KMS-11 (cell line): ENCODE data around the gene GABRR2.

ENCODE experiments used
- H2AFZ ChIP-seq: fragments of 200-600 bp; sonication (generic); 2 replicates; pipeline ENCODE4 v1.6.1; 2016; ENCODE audit warnings: antibody characterized with exemption, mixed run types, low read depth
- H3K27ac ChIP-seq: fragments of 200-600 bp; sonication (generic); 2 replicates; pipeline ENCODE4 v1.6.1; 2016; ENCODE audit warnings: mild to moderate bottlenecking, mixed run types
- H3K27me3 ChIP-seq: fragments of 200-600 bp; sonication (generic); 2 replicates; pipeline ENCODE4 v1.6.1; 2017; ENCODE audit warnings: mild to moderate bottlenecking, low read depth, mixed run types, moderate library complexity; ENCODE audit not compliant: insufficient read depth
- H3K36me3 ChIP-seq: fragments of 200-600 bp; sonication (generic); 2 replicates; pipeline ENCODE4 v1.6.1; 2017; ENCODE audit warnings: mild to moderate bottlenecking, mixed run types; ENCODE audit not compliant: insufficient read depth
- H3K4me1 ChIP-seq: fragments of 200-600 bp; sonication (generic); 2 replicates; pipeline ENCODE4 v1.6.1; 2016; ENCODE audit warnings: mild to moderate bottlenecking, low read depth, mixed run types; ENCODE audit not compliant: poor library complexity, severe bottlenecking
- H3K4me2 ChIP-seq: fragments of 200-600 bp; sonication (generic); 2 replicates; pipeline ENCODE4 v1.7.0; 2016; ENCODE audit warnings: mild to moderate bottlenecking, mixed run types
- H3K4me3 ChIP-seq: fragments of 200-600 bp; sonication (generic); IDR thresholded peaks from 2 replicates; pipeline ENCODE4 v1.6.1; 2017; ENCODE audit warnings: low read depth, low read length, mixed read lengths; ENCODE audit not compliant: insufficient read depth
- H3K79me2 ChIP-seq: fragments of 200-600 bp; sonication (generic); 2 replicates; pipeline ENCODE4 v1.6.1; 2016; ENCODE audit warnings: low read depth, mixed run types; ENCODE audit not compliant: insufficient read depth
- H3K9ac ChIP-seq: fragments of 200-600 bp; sonication (generic); 2 replicates; pipeline ENCODE4 v1.6.1; 2016; ENCODE audit warnings: mild to moderate bottlenecking, mixed run types
- H4K20me1 ChIP-seq: fragments of 200-600 bp; sonication (generic); 2 replicates; pipeline ENCODE4 v1.6.1; 2016; ENCODE audit warnings: mild to moderate bottlenecking, mixed run types; ENCODE audit not compliant: insufficient read depth
- CTCF ChIP-seq: fragments of 200-600 bp; sonication (generic); conservative IDR thresholded peaks from 2 replicates; pipeline ENCODE4 v1.6.1; 2017; ENCODE audit warnings: low read depth, mild to moderate bottlenecking, antibody characterized with exemption, low read length, moderate library complexity, mixed read lengths

Gene GABRR2

GRCh38 chr6:89302195-89302770, 12.8 kb downstream of the GABRR2 start:
- no peaks in the 10 kb centered on the region for H3K79me2 ChIP-seq
- H3K9ac ChIP-seq: no peak overlapping the region
- H3K4me3 ChIP-seq: no peak overlapping the region
- H3K27ac ChIP-seq: no peak overlapping the region
- TF ChIP-seq CTCF: no peak
- no peaks in the 10 kb centered on the region for H3K27me3 ChIP-seq
- no peak overlapping the region for H2AFZ ChIP-seq
- no peaks in the 10 kb centered on the region for H3K36me3 ChIP-seq
- no peak overlapping the region for H3K4me2 ChIP-seq
- peaks cover 29% of the 10 kb centered on the region for H3K4me1 ChIP-seq
- no peaks in the 10 kb centered on the region for H4K20me1 ChIP-seq

GRCh38 chr6:89301586-89302194, 13.4 kb downstream of the GABRR2 start:
- Histone ChIP-seq H3K36me3 (no peaks in the 10 kb centered on the region), H3K79me2 (no peaks in the 10 kb centered on the region), H3K4me3 (no peak overlapping the region), H3K9ac (no peak overlapping the region), H3K27ac (no peak overlapping the region), H4K20me1 (no peaks in the 10 kb centered on the region), H3K27me3 (no peaks in the 10 kb centered on the region), H3K4me2 (no peak overlapping the region), H3K4me1 (peaks cover 35% of the 10 kb centered on the region), H2AFZ (no peak overlapping the region)
- no peak for TF ChIP-seq CTCF

GRCh38 chr6:89299466-89299850, 15.6 kb downstream of the GABRR2 start:
- Histone ChIP-seq H2AFZ (peak overlapping the region; percentile 29; the same call in 1 of the 2 replicates), H3K4me2 (peak overlapping the region; percentile 95), H3K36me3 (no peaks in the 10 kb centered on the region), H3K79me2 (no peaks in the 10 kb centered on the region), H3K27ac (peak overlapping the region; percentile 97), H3K4me3 (no peak overlapping the region), H3K4me1 (peaks cover 45% of the 10 kb centered on the region), H3K27me3 (no peaks in the 10 kb centered on the region), H3K9ac (peak overlapping the region; percentile 68), H4K20me1 (no peaks in the 10 kb centered on the region)
- TF ChIP-seq CTCF: peak; percentile 41; the same call in 1 of the 2 replicates

- peaks cover 45% of the 10 kb centered on the region for H3K4me1 ChIP-seq
- H3K9ac ChIP-seq: peak overlapping the region; percentile 68
- no peaks in the 10 kb centered on the region for H3K27me3 ChIP-seq
- no peak for TF ChIP-seq CTCF
- H3K36me3 ChIP-seq: no peaks in the 10 kb centered on the region
- peak overlapping the region; percentile 29; the same call in 1 of the 2 replicates for H2AFZ ChIP-seq
- peak overlapping the region; percentile 95 for H3K4me2 ChIP-seq
- H3K4me3 ChIP-seq: no peak overlapping the region
- peak overlapping the region; percentile 97 for H3K27ac ChIP-seq
- no peaks in the 10 kb centered on the region for H4K20me1 ChIP-seq
- H3K79me2 ChIP-seq: no peaks in the 10 kb centered on the region
These were observed 16.2 kb downstream of the GABRR2 start for GRCh38 chr6:89298680-89299465.
